Measurements from ENCODE around the gene E2F3.

Gene E2F3

DNA sequence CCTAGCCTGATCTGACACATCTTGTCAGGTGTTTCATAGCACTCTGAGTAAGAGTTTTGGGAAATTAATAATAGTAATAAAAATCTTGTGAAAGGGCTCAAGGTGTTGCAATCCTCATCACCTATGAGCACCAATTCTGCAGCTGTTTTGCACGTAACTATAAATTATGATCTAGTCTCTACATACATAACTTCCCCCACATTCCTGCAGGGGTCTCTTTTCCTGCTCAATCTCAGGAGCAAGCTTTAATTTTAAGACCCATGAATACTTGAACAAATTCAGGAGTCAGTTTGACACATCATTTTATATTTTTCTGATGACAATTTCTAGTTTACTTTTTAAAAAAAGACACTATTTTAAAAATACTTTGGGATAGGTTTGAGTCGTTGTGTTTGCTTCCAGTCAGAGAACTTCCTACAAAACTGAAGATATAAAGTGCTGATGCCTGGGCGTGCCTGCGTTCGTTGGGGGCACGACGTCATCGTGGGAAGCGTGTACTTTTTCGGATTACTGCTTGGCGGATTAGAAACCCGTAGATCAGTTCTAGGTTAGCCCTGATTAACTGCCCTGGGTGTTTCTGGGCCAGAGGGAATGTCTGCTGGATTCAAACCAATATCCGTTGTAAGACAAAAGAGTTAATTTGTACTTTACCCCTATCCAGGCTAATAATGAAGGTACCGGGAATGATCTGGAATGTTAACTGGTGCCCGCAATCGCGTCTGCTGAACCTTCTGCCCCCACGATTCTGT, 1.0 kb upstream of the E2F3 start:
- 7% methylated on average over 18 of the region's 18 CpGs for WGBS, 2 experiments
- H3K27ac ChIP-seq (ENCODE audit: insufficient read depth, low read depth, low read length, poor library complexity, severe bottlenecking) = peak overlapping the region; percentile 44
- H3K9me3 ChIP-seq (ENCODE audit: control insufficient read depth, low read length) = no peaks in the 10 kb centered on the region
- peak overlapping the region; percentile 45 for H3K4me3 ChIP-seq (ENCODE audit: insufficient read depth, low read depth, low read length)
- H3K36me3 ChIP-seq (ENCODE audit: control insufficient read depth, insufficient read depth, low read length) = no peaks in the 10 kb centered on the region
- H3K4me1 ChIP-seq (ENCODE audit: control insufficient read depth, insufficient read depth, low read length) = no peaks in the 10 kb centered on the region
- H3K27me3 ChIP-seq (ENCODE audit: control insufficient read depth, insufficient read depth, low read length, poor library complexity, severe bottlenecking) = no peaks in the 10 kb centered on the region

DNA sequence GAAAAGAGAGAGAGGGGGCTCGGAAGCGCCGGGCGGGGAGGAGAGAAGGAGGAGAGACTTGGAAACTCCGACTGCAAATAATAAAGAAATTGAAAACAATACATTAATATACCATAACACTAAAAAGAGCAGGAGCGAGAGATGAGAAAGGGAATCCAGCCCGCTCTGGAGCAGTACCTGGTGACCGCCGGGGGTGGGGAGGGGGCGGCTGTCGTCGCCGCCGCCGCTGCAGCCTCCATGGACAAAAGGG, 338 bp downstream of the E2F3 start:
- WGBS, 2 experiments = 0 to 1% methylated on average over 10 to 13 of the region's 15 CpGs
- Histone ChIP-seq H3K27me3 (ENCODE audit: control insufficient read depth, insufficient read depth, low read length, poor library complexity, severe bottlenecking) (no peaks in the 10 kb centered on the region), H3K4me1 (ENCODE audit: control insufficient read depth, insufficient read depth, low read length) (no peaks in the 10 kb centered on the region), H3K36me3 (ENCODE audit: control insufficient read depth, insufficient read depth, low read length) (no peaks in the 10 kb centered on the region), H3K27ac (ENCODE audit: insufficient read depth, low read depth, low read length, poor library complexity, severe bottlenecking) (peak overlapping the region; percentile 94), H3K9me3 (ENCODE audit: control insufficient read depth, low read length) (no peaks in the 10 kb centered on the region), H3K4me3 (ENCODE audit: insufficient read depth, low read depth, low read length) (peak overlapping the region; percentile 78)

DNA sequence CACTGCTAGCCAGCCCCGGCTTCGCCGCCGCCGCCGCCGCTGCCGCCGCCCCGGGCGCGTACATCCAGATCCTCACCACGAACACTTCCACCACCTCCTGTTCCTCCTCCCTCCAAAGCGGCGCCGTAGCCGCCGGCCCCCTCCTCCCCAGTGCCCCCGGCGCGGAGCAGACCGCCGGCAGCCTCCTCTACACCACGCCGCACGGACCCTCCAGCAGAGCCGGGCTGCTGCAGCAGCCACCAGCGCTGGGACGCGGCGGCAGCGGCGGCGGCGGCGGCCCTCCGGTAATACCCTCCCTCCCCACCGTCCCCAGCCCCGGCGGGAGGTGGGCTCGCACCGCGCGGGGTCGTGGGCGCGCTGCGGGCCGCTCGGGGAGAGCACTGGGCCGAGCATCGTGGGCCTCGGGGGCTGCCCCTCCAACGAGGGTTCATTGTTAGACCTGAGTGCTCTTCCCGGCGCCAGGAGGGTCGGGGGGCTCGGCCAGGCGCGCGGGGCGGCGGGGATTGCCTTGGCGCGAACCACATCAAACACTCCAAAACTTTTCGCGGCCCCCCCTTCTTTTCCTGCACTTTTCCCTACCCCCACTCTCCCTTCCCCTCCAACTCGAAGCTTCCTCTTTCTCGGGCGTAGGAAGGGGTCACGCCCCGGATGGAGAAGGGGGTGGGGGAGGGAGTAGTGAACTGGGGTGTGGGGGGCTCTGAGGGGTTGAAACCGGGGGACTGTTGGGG, 827 bp downstream of the E2F3 start:
- Histone ChIP-seq H3K4me3 (ENCODE audit: insufficient read depth, low read depth, low read length) (peak overlapping the region; percentile 78), H3K4me1 (ENCODE audit: control insufficient read depth, insufficient read depth, low read length) (no peaks in the 10 kb centered on the region), H3K36me3 (ENCODE audit: control insufficient read depth, insufficient read depth, low read length) (no peaks in the 10 kb centered on the region), H3K27ac (ENCODE audit: insufficient read depth, low read depth, low read length, poor library complexity, severe bottlenecking) (peak overlapping the region; percentile 94), H3K9me3 (ENCODE audit: control insufficient read depth, low read length) (no peaks in the 10 kb centered on the region), H3K27me3 (ENCODE audit: control insufficient read depth, insufficient read depth, low read length, poor library complexity, severe bottlenecking) (no peaks in the 10 kb centered on the region)
- 0% methylated on average over 70 to 71 of the region's 73 CpGs for WGBS, 2 experiments

DNA sequence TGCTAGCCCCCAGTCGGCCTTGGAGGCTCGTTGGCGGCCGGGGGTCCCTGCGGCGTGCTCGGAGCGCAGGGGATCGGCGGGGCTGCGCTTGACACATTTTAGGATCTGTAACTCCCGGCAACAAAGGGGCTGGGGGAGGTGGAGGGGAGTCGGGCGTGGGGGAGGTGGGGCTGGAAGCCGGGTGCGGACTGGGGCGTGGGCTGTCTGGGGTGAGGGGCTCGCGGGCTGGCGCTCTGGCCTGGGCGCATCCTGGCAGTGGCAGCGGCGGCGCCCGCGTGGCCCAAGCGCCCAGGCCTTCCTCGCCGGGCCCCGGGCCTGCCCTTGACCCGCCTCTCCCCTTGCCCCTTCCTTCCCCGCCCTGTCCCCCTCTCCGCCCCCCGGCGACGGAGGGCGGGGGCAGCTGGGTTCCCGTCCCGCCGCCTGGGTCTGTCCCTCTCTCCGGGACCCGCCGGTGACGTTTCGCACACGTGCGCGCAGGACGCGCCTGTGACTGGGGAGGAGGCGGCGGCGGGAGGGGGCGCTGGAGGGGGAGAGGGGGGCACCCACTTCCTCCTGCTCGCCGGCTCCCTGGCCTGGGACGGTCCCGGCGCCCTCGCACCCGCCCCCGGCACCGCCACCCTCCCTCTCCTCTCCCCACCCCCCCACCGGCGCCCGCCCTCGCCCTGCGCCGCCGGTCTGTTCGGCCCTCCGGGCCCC, 1.5 kb downstream of the E2F3 start:
- H3K36me3 ChIP-seq (ENCODE audit: control insufficient read depth, insufficient read depth, low read length) = no peaks in the 10 kb centered on the region
- peak overlapping the region; percentile 78 for H3K4me3 ChIP-seq (ENCODE audit: insufficient read depth, low read depth, low read length)
- WGBS, 2 experiments = 0 to 1% methylated on average over 63 to 72 of the region's 72 CpGs
- no peaks in the 10 kb centered on the region for H3K9me3 ChIP-seq (ENCODE audit: control insufficient read depth, low read length)
- peak overlapping the region; percentile 94 for H3K27ac ChIP-seq (ENCODE audit: insufficient read depth, low read depth, low read length, poor library complexity, severe bottlenecking)
- no peaks in the 10 kb centered on the region for H3K27me3 ChIP-seq (ENCODE audit: control insufficient read depth, insufficient read depth, low read length, poor library complexity, severe bottlenecking)
- no peaks in the 10 kb centered on the region for H3K4me1 ChIP-seq (ENCODE audit: control insufficient read depth, insufficient read depth, low read length)

DNA sequence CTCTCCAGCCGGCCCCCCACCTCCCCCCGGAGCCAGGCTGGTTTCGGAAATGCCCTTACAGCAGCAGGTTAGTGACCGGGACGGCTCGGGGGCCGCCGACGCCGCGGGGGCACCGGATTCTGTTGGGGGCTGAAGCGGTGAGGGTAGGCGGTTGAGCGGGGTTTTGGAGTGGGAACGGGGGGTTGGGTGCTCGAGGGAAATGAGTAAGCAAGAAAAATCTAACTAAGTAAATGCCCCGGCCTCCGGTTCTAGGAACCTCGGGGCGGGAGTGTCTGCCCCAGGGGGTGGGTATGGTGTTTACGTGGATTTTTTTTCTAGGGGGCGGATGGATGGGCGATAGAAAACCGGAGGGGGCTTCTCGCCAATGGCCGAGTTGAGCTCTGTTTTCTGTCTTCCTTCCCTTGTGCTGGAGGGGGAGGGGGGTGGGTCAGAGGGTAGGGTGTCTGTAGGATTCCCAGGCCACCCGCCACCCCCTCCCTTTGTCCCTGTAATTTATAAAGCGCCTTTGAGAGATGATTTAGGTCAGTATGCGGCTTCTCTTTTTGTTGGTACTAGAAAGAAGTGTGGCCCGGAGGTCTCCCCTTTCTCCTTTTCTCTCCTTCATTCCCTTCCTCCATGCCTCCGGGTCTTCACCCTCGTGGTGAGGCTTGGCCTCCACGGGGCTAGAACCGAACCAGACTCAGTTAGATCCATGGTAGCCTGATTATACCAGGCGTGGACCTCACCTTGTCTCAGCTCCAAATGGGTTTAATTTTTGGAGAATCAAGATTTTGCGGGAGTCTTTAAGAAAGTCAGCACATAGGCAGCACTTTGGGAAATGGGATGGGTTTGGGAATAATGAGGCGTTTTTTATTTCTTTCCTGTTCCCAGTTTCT, 2.3 kb downstream of the E2F3 start:
- H3K9me3 ChIP-seq (ENCODE audit: control insufficient read depth, low read length) = no peaks in the 10 kb centered on the region
- peak overlapping the region; percentile 94 for H3K27ac ChIP-seq (ENCODE audit: insufficient read depth, low read depth, low read length, poor library complexity, severe bottlenecking)
- 0 to 1% methylated on average over 35 to 38 of the region's 38 CpGs for WGBS, 2 experiments
- H3K4me1 ChIP-seq (ENCODE audit: control insufficient read depth, insufficient read depth, low read length) = no peaks in the 10 kb centered on the region
- H3K4me3 ChIP-seq (ENCODE audit: insufficient read depth, low read depth, low read length) = peak overlapping the region; percentile 78
- no peaks in the 10 kb centered on the region for H3K36me3 ChIP-seq (ENCODE audit: control insufficient read depth, insufficient read depth, low read length)
- no peaks in the 10 kb centered on the region for H3K27me3 ChIP-seq (ENCODE audit: control insufficient read depth, insufficient read depth, low read length, poor library complexity, severe bottlenecking)

DNA sequence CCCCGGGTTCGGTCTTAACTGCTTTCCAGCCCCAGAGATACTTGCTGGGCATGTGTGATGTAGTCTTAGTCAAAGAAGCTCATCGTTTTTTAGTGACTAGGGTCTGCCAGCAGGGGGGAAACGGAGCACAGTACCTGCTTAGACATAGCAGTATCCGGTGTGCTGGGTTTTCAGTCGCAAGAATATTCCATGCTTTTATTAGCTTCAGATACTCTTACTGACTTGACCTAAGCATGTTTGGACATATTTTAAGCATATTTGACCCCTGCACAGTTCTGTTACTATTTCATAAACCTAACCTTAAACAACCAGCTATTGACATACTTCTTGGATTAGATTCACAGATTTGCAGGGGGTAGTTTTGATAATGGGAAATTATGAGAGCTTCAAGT, 3.0 kb downstream of the E2F3 start:
- peak overlapping the region; percentile 94 for H3K27ac ChIP-seq (ENCODE audit: insufficient read depth, low read depth, low read length, poor library complexity, severe bottlenecking)
- WGBS, 2 experiments = 3 to 6% methylated on average over 6 of the region's 6 CpGs
- H3K27me3 ChIP-seq (ENCODE audit: control insufficient read depth, insufficient read depth, low read length, poor library complexity, severe bottlenecking) = no peaks in the 10 kb centered on the region
- H3K9me3 ChIP-seq (ENCODE audit: control insufficient read depth, low read length) = no peaks in the 10 kb centered on the region
- H3K4me1 ChIP-seq (ENCODE audit: control insufficient read depth, insufficient read depth, low read length) = no peaks in the 10 kb centered on the region
- H3K4me3 ChIP-seq (ENCODE audit: insufficient read depth, low read depth, low read length) = peak overlapping the region; percentile 78
- H3K36me3 ChIP-seq (ENCODE audit: control insufficient read depth, insufficient read depth, low read length) = no peaks in the 10 kb centered on the region

DNA sequence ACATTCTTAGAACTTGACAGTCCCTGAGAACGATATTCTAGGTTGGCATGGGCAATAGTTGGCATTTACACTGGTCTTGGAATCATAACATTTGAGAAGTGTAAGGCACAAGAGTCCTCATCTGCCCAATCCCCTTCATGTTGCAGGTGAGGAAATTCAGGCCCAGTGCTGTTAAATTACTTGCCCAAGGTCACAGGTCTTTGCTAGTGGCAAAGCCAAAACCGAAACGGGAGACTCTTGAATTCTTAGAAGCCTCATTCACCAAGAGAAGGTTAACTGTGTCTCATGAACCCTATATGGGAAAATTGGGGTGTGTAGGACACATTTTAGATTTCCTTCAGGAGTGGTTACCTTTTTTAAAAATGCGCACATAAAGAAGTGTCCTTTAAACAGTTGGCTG, 7.2 kb downstream of the E2F3 start:
- Histone ChIP-seq H3K27ac (ENCODE audit: insufficient read depth, low read depth, low read length, poor library complexity, severe bottlenecking) (no peak overlapping the region), H3K4me1 (ENCODE audit: control insufficient read depth, insufficient read depth, low read length) (no peaks in the 10 kb centered on the region), H3K27me3 (ENCODE audit: control insufficient read depth, insufficient read depth, low read length, poor library complexity, severe bottlenecking) (no peaks in the 10 kb centered on the region), H3K9me3 (ENCODE audit: control insufficient read depth, low read length) (no peaks in the 10 kb centered on the region), H3K36me3 (ENCODE audit: control insufficient read depth, insufficient read depth, low read length) (no peaks in the 10 kb centered on the region), H3K4me3 (ENCODE audit: insufficient read depth, low read depth, low read length) (no peak overlapping the region)
- 94 to 97% methylated on average over 4 of the region's 4 CpGs for WGBS, 2 experiments

DNA sequence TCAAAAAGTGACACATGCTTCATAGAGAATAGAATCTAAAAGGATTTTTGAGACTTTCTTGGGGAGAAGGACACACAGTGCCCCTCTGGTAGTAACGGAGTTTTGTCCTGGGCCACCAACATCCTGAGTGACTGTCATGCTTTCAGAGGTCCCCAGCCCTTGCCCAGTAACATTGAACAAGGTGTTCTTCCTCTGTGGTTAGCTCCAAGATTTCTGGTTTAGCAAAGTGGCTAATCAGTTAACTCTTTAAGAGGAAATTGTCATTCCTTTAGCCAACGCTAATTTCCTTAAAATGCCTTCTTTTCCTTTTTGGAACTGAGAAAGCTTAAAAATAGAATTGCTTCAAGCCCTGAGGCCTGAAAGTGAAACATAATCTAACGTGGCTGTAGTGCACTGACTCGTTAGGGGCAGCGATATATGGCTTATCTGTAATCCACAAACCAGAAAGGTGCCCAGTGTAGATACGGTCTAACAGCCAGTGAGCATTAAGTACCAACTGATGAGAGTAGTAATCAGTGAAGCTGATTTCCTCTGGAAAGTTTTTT, 7.8 kb downstream of the E2F3 start:
- Histone ChIP-seq H3K4me3 (ENCODE audit: insufficient read depth, low read depth, low read length) (no peak overlapping the region), H3K9me3 (ENCODE audit: control insufficient read depth, low read length) (no peaks in the 10 kb centered on the region), H3K4me1 (ENCODE audit: control insufficient read depth, insufficient read depth, low read length) (no peaks in the 10 kb centered on the region), H3K27ac (ENCODE audit: insufficient read depth, low read depth, low read length, poor library complexity, severe bottlenecking) (no peak overlapping the region), H3K27me3 (ENCODE audit: control insufficient read depth, insufficient read depth, low read length, poor library complexity, severe bottlenecking) (no peaks in the 10 kb centered on the region), H3K36me3 (ENCODE audit: control insufficient read depth, insufficient read depth, low read length) (no peaks in the 10 kb centered on the region)
- WGBS, 2 experiments = 93 to 94% methylated on average over 6 of the region's 6 CpGs

DNA sequence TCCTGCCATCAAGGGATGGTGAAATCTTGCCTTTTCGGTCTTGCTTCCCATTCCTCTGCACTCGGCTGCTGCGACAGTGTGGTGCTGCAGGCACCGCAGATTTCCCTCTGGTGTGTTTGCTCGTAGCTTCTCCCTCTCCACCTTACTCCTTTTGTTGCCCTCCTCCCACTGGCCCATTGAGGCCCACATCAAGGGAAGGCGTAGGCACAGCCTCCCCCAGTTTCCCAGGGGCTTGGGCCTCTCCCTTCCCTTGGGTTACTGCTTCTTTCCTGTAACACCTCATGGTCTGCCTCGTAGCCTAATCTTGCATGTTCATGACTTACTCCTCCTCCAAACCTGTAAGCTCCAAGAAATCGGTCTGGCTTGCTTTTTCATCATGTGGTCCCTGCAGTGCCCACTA, 9.9 kb downstream of the E2F3 start:
- H3K36me3 ChIP-seq (ENCODE audit: control insufficient read depth, insufficient read depth, low read length) = no peaks in the 10 kb centered on the region
- no peaks in the 10 kb centered on the region for H3K9me3 ChIP-seq (ENCODE audit: control insufficient read depth, low read length)
- WGBS, 2 experiments = 87 to 88% methylated on average over 8 of the region's 8 CpGs
- no peak overlapping the region for H3K27ac ChIP-seq (ENCODE audit: insufficient read depth, low read depth, low read length, poor library complexity, severe bottlenecking)
- H3K27me3 ChIP-seq (ENCODE audit: control insufficient read depth, insufficient read depth, low read length, poor library complexity, severe bottlenecking) = no peaks in the 10 kb centered on the region
- no peak overlapping the region for H3K4me3 ChIP-seq (ENCODE audit: insufficient read depth, low read depth, low read length)
- peaks cover 8% of the 10 kb centered on the region for H3K4me1 ChIP-seq (ENCODE audit: control insufficient read depth, insufficient read depth, low read length)
